ENCODE results near the gene AS3MT.
"Not testable (repeated sequence)": the region's sequence is repeated elsewhere in the genome, so short reads cannot be mapped to it uniquely, and the experiment has no call there.

AS3MT gene

DNA sequence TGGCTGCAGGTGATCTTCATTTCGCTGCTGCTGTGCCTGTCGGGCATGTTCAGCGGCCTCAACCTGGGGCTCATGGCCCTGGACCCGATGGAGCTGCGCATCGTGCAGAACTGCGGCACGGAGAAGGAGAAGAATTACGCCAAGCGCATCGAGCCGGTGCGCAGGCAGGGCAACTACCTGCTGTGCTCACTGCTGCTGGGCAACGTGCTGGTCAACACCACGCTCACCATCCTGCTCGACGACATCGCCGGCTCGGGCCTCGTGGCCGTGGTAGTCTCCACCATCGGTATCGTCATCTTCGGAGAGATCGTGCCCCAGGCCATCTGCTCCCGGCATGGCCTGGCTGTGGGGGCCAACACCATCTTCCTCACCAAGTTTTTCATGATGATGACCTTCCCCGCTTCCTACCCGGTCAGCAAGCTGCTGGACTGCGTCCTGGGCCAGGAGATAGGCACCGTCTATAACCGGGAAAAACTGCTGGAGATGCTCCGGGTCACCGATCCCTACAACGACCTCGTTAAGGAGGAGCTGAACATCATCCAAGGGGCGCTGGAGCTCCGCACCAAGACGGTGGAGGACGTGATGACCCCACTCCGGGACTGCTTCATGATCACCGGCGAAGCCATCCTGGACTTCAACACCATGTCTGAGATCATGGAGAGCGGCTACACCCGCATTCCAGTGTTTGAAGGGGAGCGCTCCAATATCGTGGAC lies 50.1 kb downstream of the AS3MT start:
- no peak for DNase-seq (ENCODE audit: low read depth in 2 of 2)

DNA sequence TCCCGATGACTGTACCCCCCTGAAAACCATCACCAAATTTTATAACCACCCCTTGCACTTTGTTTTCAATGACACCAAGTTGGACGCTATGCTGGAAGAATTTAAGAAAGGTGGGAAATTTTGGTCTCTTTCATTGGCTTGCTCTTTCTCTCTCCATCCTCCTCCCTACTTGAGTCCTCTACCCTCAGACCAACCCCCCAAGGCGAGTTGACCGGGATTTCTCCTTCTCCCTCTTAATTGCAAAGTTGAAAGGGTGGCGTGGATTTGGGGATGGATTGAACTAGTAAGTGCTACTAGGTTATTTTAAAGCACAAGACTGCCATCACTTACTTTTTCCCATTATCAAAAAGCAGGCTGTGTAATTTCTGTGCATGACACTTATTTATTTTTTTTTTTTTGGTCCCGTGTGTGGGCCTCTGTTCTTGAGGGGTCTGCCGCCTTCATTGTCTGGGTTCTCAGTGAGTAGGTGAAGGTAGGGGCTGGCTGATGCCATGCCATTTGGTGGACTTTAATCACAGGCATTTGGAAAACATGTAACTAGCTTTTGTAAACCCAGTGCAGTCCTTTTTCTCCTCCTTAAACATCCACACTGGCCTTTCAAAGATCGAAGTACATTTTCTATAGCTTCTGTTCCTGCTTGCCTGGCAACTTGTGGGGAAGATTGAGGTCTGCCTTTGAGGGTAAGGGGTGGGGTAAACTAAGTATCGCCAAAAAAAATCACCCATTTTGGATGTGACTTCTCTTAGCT lies 50.9 kb downstream of the AS3MT start:
- DNase-seq (ENCODE audit: low read depth in 2 of 2): no peak

DNA sequence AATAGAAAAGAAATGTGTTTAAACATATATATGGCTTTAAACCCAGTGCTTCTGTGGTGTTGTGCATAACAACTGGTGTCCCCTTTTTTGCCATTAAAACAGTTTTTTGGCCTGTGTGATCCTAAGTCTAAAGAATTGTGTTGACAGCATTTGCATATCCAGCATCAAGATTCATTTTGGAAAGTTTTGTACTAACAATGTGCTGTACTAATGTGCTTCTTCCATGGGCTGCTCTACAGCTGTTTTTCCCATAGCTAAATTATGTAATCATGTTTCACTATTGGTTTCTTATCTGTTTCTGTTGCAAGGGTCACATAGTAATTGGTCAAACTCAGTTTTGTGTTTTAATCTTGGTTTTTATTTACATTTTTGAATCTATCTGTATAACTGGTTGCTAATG lies 54.3 kb downstream of the AS3MT start:
- DNase-seq (ENCODE audit: low read depth in 2 of 2): no peak

DNA sequence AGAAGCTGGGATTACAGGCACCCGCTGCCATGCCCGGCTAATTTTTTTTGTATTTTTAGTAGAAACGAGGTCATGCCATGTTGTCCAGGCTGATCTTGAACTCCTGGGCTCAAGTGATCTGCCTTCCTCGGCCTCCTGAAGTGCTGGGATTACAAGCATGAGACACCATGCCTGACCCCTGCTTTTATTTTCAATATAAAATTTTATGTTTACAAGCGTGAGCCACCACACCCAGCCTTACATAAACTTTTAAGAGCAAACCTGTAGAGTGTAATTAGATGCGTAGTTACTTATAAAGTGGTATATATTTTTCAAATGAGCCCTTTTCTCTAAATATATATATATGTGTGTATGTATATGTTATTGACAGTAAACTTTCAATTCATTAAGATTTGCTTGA lies 57.6 kb downstream of the AS3MT start:
- DNase-seq (ENCODE audit: low read depth in 2 of 2): no peak

DNA sequence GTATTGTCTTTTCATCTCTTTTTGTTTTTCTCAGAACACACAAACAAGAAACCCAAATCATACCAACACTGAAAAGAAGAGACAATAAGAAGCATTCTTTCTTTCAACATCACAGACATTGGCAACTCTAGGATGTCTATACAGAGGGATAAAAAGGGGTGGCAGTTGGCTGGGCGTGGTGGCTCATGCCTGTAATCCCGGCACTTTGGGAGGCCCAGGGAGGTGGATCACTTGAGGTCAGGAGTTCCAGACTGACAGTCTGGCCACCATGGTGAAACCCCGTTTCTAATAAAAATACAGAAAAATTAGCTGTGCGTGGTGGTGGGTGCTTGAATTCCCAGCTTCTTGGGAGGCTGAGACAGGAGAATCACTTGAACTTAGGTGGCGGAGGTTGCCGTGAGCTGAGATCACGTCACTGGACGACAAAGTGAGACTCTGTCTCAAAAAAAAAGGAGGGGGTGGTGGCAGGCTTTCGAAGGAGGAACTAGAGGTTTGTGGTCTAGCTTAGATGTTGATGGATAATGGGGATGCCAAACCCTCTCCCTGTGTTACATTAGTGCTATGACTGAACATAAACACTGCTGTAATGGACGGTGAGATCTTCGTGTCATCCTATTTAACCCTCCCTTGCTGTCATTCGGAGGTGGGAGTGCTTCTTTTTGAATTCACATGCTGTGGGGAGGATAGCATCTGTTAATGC lies 58.2 kb downstream of the AS3MT start:
- DNase-seq (ENCODE audit: low read depth in 2 of 2): no peak

DNA sequence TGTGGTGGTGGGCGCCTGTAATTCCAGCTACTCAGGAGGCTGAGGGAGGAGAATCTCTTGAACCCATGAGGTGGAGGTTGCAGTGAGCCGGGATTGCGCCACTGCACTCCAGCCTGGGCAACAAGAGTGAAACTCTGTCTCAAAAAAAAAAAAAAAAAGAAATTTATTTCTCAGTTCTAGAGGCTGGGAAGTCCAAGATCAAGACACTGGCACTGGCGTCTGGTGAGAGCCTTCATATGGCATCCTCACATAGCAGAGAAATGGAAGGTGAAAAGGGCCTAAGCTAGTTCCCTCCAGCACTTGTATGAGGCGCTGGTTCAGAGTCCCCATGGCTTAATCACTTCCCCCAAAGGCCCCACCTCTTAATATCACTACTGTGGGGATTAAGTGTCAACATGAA lies 59.2 kb downstream of the AS3MT start:
- DNase-seq (ENCODE audit: low read depth in 2 of 2): not testable (repeated sequence)

DNA sequence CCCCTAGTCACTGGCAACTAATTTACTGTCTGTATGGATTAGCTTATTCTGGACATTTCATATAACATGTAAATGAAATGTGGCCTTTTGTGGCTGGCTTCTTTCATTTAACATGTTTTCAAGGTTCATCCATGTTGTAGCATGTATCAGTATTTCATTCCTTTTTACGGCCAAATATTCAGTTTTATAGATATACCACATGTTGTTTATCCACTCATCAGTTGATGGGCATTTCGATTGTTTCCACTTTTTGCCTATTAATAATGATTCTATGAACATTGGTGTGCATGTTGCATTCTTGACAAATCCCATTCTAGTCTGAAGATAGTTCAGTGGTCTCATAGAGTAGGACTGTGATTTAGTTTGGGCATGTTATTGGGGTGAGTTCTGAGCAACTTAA lies 61.5 kb downstream of the AS3MT start:
- no peak for DNase-seq (ENCODE audit: low read depth in 2 of 2)

DNA sequence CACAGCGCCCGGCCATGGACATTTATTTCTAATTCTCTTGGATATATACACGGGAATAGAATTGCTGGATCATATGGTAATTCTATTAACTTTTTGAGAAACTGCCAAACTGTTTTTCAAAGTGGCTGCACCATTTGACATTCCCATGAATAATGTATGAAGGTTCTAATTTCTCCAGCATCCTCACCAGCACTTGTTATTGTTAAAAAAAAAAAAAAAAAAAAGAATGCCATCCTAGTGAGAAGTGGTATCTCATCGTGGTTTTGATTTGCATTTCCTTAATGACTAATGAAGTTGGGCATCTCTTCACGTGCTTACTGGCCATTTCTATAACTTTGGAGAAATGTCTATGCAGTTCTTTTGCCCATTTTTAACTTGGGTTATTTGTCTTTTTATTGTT lies 62.4 kb downstream of the AS3MT start:
- no peak for DNase-seq (ENCODE audit: low read depth in 2 of 2)

DNA sequence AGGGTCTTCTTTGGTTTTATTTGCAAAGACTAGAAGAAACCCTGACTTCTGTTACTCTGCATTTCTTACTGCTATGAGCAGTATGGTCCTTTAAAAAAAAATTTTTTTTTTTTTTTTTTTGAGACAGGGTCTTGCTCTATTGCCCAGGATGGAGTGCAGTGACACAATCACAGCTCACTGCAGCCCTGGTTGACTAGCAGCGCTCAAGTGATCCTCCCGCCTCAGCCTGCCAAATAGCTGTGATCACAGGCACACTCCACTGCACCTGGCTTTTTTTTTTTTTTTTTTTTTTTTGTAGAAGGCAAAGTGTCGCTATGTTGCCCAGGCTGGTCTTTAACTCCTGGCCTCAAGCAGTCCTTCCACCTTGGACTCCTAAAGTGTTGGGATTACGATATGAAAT lies 66.2 kb downstream of the AS3MT start:
- no peak for DNase-seq (ENCODE audit: low read depth in 2 of 2)

DNA sequence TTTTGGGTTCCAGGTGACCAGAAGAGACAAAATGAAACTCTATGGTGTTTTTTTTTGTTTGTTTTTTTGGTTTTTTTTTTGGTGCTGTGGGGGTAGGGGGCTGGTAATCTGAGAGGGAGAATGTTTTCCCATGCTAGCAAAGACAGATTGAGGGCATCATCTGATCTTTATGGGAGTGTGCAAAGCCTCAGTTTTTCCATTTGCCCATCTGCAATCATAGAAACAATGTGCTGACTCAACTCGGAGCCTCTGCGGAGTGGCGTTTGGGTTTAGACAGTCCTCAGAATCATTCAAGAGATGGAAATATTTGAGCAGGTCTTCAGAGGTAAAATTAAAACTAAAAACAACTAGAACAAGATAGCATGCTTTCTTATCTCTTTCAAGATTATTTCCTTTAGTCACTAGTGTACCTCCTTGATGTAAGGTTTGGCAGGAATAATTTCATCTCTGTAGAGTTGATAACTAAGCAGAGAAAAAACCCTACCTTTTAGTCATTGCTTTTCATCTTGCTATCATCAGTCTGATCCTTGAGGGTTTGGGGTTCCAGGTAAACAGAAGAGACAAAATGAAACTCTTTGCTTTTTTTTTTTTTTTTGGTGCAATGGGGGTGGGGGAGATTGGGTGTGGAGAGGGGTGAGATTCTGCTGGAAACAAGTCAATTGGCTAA lies 66.8 kb downstream of the AS3MT start:
- DNase-seq (ENCODE audit: low read depth in 2 of 2): no peak

DNA sequence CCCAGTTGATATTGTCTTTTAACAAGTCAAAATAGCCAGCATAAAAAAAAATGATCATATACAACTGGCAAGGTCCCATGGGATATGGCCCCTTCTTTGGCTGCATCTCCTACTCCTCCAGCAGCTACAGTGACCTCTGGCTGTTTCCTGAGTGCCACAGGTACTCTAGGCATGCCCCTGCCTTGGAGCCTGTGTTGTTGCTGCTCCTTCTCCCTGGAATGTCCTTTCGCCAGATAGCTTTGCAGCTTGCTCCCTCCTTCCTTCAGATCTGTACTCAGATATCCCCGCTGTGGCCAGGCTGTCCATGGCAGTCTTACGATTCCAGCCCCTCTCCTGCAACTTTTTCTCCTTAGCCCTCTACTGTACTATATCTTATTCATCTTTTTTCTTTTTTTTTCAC lies 72.1 kb downstream of the AS3MT start:
- DNase-seq (ENCODE audit: low read depth in 2 of 2): no peak

DNA sequence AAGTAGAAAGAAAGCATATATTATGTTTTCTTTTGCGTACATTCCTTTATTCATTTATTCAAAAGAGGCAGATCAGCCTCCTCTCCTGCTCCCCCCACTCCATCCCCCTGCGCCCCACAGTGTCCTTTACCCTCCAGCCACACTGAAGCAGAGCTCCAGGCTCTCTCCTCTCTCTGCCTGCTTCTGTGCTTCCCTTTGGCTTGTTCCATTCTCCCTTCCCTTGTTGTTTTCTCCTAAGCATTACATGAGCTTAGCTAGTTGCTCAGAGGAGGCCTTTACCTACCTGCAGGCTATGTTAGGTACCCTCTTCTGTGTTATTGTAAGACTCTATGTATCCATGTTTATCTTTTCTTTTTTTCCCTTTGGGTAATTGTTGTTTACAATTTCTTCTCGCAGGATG lies 76.2 kb downstream of the AS3MT start:
- no peak for DNase-seq (ENCODE audit: low read depth in 2 of 2)

DNA sequence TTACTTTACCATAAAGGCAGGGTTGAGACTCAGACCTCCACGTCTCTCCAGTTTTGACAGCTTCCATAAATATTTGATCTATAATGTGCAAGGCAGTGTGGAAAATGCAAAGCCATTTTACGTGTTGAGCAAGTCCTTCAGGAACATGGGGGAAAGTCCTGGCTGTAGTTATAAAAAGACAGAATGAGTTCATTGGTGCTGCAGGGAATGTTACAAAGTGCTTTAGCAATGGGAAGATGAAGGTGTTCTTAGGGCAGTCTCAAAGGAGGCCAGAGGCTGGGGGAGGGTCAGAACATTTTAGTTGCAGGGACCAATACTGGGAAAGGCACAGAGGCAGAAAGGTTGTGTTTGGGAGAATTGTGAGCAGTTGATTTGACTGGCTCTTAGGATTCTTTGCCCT lies 76.7 kb downstream of the AS3MT start:
- DNase-seq (ENCODE audit: low read depth in 2 of 2): no peak

DNA sequence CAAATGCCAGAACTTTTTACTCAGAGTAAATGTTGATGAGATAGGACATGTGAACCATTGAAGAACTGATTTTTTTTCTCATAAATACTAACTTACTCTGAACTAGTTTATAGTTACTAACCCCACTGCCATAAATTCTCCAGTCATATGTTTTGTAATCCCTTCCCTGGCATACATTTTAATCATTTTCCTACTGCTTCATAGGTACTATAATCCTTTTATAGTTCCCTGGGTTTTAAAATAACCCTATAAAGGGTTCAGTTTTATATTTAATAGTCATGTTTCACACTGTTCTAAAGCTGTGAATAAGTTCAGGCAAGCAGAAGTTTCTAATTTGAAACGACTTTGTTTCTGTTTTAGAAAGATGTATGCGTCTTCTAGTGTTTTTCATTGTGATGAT lies 77.7 kb downstream of the AS3MT start:
- DNase-seq (ENCODE audit: low read depth in 2 of 2): no peak

DNA sequence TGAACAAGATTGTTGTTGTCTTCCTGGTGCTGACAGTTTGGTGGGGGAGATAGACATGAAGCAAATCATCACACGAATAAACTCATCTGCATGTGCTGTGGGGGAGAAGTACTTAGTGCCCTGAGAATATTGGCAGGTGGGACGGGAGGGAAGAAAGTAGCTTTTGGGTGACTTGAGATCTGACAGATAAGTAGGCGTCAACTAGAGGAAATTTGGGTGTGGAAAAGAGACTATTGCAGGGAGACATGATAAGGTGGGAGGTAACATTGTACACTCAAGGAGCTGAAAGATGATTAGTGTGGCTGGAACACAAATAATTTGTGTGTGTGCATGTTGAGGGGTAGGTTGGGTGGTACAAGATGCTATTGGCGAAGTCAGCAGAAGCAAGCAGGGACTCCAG lies 78.9 kb downstream of the AS3MT start:
- DNase-seq (ENCODE audit: low read depth in 2 of 2): no peak

DNA sequence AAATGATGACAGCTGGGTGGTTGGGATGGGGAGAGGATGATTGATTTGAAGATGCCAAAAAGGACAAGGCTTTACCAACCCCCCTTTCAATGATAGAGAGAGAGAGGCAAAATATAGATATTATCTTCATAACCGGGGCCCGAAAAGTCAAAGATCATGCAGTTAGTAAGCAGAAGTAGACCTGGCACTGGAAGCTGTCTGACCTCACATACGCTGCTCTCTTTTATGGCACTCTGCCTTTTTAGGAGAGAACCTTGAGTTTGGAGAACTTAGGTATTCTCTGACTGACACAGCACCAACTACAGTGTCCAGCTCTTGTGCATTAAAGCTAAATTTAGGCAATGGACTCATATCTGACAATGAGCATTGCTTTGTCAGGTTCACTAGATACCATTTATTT lies 79.5 kb downstream of the AS3MT start:
- no peak for DNase-seq (ENCODE audit: low read depth in 2 of 2)

DNA sequence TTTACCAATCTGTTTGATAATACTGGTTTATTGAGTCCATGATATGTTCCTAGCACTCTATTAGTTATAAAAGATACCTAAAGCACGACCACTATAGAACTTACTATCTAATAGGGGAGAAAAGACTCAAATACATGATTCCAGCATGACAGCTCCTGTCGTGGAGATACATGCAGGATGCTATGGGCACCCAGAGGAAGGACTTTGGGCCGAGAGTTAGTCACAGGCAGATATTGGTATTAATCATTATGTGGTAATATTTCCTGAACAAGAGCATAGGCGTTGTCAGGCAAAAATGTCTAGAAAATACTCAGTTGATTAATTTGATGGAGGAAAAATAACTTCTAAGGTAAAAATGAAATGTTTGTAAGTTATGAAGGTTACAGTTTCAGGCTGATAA lies 80.6 kb downstream of the AS3MT start:
- DNase-seq (ENCODE audit: low read depth in 2 of 2): no peak

DNA sequence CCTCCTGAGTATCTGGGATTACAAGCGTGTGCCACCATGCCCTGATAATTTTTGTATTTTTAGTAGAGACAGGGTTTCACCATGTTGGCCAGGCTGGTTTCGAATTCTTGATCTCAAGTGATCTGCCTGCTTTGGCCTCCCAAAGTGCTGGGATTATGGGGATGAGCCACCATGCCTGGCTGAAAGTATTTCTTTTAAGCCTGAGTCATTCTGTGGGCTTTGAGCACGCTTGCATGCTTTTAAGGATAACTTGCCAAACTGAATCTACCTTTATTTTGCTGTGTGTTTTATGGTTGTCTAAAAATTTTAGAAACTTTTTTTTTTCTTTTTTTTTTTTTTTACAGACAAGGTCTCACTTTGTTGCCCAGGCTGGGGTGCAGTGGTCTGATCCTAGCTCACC lies 82.0 kb downstream of the AS3MT start:
- DNase-seq (ENCODE audit: low read depth in 2 of 2): no peak

Data from stimulated activated CD4-positive, alpha-beta T cell treated with anti-CD3 and anti-CD28 coated beads, Interleukin-15, amount 100 ng/mL, for 48 hours (primary cell).